ENCODE measurements around the gene GRAP2. TPM values are rescaled to one million over a fixed set of nuclear protein-coding genes. Genes with fewer than 3 reads are reported as not detected.

The GRAP2 gene
- total and polyA plus RNA-seq, 2 experiments from 2014 or later, result 0.42 TPM; not detected in 1

DNA sequence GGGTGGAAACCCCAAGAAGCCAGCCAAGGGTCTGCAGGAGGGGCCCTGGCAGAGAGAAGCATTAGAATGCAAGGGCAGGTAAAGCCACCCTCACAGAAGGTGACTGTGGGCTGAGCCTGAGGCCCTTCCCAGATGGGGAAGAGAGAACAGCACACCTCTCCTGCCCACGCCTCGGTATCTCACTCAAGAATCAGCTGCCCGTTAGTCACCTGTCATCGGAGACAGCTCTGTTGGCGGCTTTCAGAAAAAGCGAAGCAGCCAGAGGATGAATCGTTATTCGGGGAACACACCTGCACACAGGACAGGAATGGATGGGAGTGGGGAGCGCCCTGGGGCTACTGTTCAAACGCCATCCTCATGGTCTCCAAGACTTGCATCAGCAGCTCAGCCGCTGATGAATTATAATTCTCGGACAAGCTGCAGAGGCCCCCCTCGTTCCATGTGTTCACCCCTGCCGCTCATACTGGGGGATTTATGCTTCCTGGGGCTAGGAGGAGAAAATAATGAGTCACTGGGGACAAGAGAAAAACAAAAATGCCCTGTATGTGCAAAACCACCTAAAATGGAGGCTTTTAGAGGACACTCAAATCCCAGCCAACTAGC is 37.7 kb downstream of the GRAP2 start (continued):
- TF ChIP-seq ZNF331 (CRISPR knock-in tag; IDR thresholded peaks at IDR 0.05; ENCODE audit: low read depth), result no peak
- TF ChIP-seq, protein P1, sequence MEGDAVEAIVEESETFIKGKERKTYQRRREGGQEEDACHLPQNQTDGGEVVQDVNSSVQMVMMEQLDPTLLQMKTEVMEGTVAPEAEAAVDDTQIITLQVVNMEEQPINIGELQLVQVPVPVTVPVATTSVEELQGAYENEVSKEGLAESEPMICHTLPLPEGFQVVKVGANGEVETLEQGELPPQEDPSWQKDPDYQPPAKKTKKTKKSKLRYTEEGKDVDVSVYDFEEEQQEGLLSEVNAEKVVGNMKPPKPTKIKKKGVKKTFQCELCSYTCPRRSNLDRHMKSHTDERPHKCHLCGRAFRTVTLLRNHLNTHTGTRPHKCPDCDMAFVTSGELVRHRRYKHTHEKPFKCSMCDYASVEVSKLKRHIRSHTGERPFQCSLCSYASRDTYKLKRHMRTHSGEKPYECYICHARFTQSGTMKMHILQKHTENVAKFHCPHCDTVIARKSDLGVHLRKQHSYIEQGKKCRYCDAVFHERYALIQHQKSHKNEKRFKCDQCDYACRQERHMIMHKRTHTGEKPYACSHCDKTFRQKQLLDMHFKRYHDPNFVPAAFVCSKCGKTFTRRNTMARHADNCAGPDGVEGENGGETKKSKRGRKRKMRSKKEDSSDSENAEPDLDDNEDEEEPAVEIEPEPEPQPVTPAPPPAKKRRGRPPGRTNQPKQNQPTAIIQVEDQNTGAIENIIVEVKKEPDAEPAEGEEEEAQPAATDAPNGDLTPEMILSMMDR (conservative IDR thresholded peaks at IDR 0.05; ENCODE audit: low read depth in 2 of 2), result no peak
- TF ChIP-seq STAT1 (IDR thresholded peaks at IDR 0.05; ENCODE audit: unreplicated experiment), result no peak
- no peak for TF ChIP-seq REST (IDR thresholded peaks at IDR 0.05; ENCODE audit: unreplicated experiment)
- TF ChIP-seq EZH2 (IDR thresholded peaks at IDR 0.05; ENCODE audit: low read depth, unreplicated experiment), result no peak
- TF ChIP-seq POLR2AphosphoS5 (IDR thresholded peaks at IDR 0.05; ENCODE audit: low read depth), result no peak

DNA sequence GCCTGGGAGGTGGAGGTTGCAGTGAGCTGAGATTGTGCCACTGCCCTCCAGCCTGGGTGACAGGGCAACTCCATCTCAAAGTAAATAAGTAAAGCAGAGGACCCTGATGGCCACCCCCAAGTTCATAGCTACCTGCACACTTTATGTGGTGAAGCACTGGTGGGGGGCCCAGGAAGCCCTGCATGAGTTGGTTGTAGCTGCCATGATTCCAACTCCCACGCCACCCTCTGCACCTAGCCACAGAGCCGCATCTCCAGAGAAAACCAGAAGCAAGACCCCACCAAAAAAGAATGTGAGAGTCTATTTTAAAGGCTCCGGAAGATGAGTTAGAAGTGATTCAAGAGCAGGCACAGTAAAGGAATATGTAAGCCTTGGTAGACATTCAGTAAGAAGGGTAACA is 38.9 kb downstream of the GRAP2 start:
- H3K4me1 ChIP-seq (ENCODE audit: insufficient read depth), result peaks cover 50% of the 10 kb centered on the region
- Mint-ChIP-seq H3K27me3 (ENCODE audit: insufficient read depth, low read depth, poor library complexity) (no peaks in the 10 kb centered on the region), H3K9me3 (no peaks in the 10 kb centered on the region), H3K4me3 (no peak overlapping the region), H3K27ac (no peak overlapping the region), H3K36me3 (ENCODE audit: low read depth) (no peaks in the 10 kb centered on the region), H3K4me1 (peaks cover 61% of the 10 kb centered on the region)
- H3K36me3 ChIP-seq (ENCODE audit: insufficient read depth), result no peaks in the 10 kb centered on the region
- DNase-seq (ENCODE audit: low spot score) (no peak), ATAC-seq (no peak)
- TF ChIP-seq NANOG (IDR thresholded peaks at IDR 0.05; ENCODE audit: borderline replicate concordance), result no peak
- TF ChIP-seq CREB1 (CRISPR knock-in tag; IDR thresholded peaks at IDR 0.05; ENCODE audit: low read depth), result no peak
- no peak for TF ChIP-seq ETS1 (IDR thresholded peaks at IDR 0.05)
- TF ChIP-seq ZNF114 (CRISPR knock-in tag; IDR thresholded peaks at IDR 0.05), result no peak
- TF ChIP-seq ZNF331 (CRISPR knock-in tag; IDR thresholded peaks at IDR 0.05; ENCODE audit: low read depth), result no peak
- no peak for TF ChIP-seq POLR2AphosphoS5 (IDR thresholded peaks at IDR 0.05; ENCODE audit: low read depth)
- TF ChIP-seq, protein P1 (conservative IDR thresholded peaks at IDR 0.05; ENCODE audit: low read depth in 2 of 2), result no peak
- no peak for TF ChIP-seq JUNB (IDR thresholded peaks at IDR 0.05; ENCODE audit: unreplicated experiment)
- no peak for TF ChIP-seq REST (IDR thresholded peaks at IDR 0.05; ENCODE audit: unreplicated experiment)
- no peak for TF ChIP-seq STAT1 (IDR thresholded peaks at IDR 0.05; ENCODE audit: unreplicated experiment)
- no peak for TF ChIP-seq EZH2 (IDR thresholded peaks at IDR 0.05; ENCODE audit: low read depth, unreplicated experiment)
- no peak overlapping the region for H3K4me3 ChIP-seq
- H3K4me2 ChIP-seq, result no peak overlapping the region
- H2AFZ ChIP-seq, result no peak overlapping the region
- no peaks in the 10 kb centered on the region for H3K27me3 ChIP-seq (ENCODE audit: insufficient read depth)
- peaks cover 5% of the 10 kb centered on the region; the same call in 1 of the 2 replicates for H3F3A ChIP-seq (replicated peaks; ENCODE audit: low read depth)
- H4K20me1 ChIP-seq (replicated peaks; ENCODE audit: insufficient read depth), result no peaks in the 10 kb centered on the region
- H3K27ac ChIP-seq (ENCODE audit: low read depth), result no peak overlapping the region
- no peaks in the 10 kb centered on the region for H3K79me2 ChIP-seq (replicated peaks; ENCODE audit: insufficient read depth)
- no peaks in the 10 kb centered on the region for H3K9me2 ChIP-seq (ENCODE audit: insufficient read depth)
